Esophagus squamous epithelium (tissue), 5 donors: ENCODE data around the gene PCDHB11. TPM values are rescaled to one million over a fixed set of nuclear protein-coding genes. Genes with fewer than 3 reads are reported as not detected.
"Not testable (repeated sequence)": the region's sequence is repeated elsewhere in the genome, so short reads cannot be mapped to it uniquely, and the experiment has no call there.

Source experiments
- DNase-seq: peaks from one replicate; lab custom pipeline; 2025; lab: John Stamatoyannopoulos, UW
- H3K27ac ChIP-seq, 4 donors: fragments of 200-600 bp; sonication (generic); one replicate each; pipeline ENCODE4 v1.5.1; 2016 to 2019; ENCODE audit warnings: mild to moderate bottlenecking in 1 of 4
- H3K27me3 ChIP-seq, 4 donors: fragments of 200-600 bp; sonication (generic); 1 replicate in 3 of 4; 2 replicates in 1 of 4; pipeline versions ENCODE4 v1.5.1 to v1.6.0; 2017 to 2021; ENCODE audit warnings: antibody characterized with exemption in 1 of 4
- H3K36me3 ChIP-seq, 3 donors: fragments of 200-600 bp; sonication (generic); one replicate each; pipeline ENCODE4 v1.5.1; 2016 to 2019
- H3K4me1 ChIP-seq, 3 donors: fragments of 200-600 bp; sonication (generic); one replicate each; pipeline ENCODE4 v1.5.1; 2017 to 2019
- H3K4me3 ChIP-seq, 4 donors: fragments of 200-600 bp; sonication (generic); 1 replicate in 3 of 4; 2 replicates in 1 of 4; pipeline ENCODE4 v1.5.1; 2016 to 2019; ENCODE audit warnings: mild to moderate bottlenecking in 2 of 4, moderate library complexity in 1 of 4
- H3K9me3 ChIP-seq, 3 donors: fragments of 200-600 bp; sonication (generic); one replicate each; pipeline ENCODE4 v1.5.1; 2016 to 2019
- POLR2A ChIP-seq, 4 donors: fragments of 450-650 bp; IDR thresholded peaks; one replicate each; pipeline ENCODE4 v1.6.1; 2017; ENCODE audit warnings: antibody characterized with exemption in 4 of 4, mild to moderate bottlenecking in 4 of 4, moderate library complexity in 3 of 4
- WGBS, 2 donors: methylation state at CpG; one replicate each; pipeline ENCODE4 v1.1.5; 2018; 5-methylcytosine and 5-hydroxymethylcytosine counted together
- intact Hi-C: fragments of 100-400 bp; cut with DNase I; formaldehyde crosslinking; loops from one replicate; pipeline ENCODE4 v1.15.0; 2022
- total RNA-seq, 4 donors: library from RNA; depleted of rRNA; stranded (reverse); fragments of >200 nt; gene quantifications; one replicate each; pipeline ENCODE4 v1.1.0, GENCODE V29; 2016
- TF ChIP-seq, protein P1 (sequence below), 6 experiments: fragments of 450-650 bp in 4 of 6; fragments of 200-600 bp in 2 of 6; sonication (generic) in 2 of 6; IDR thresholded peaks; one replicate each; pipeline ENCODE4 v1.5.1; 2016 to 2019; ENCODE audit warnings: antibody characterized with exemption in 6 of 6, mild to moderate bottlenecking in 4 of 6, moderate library complexity in 4 of 6
- donor health status: DM: yes; HTN: yes; CAD: no.

The PCDHB11 gene
- total RNA-seq, 4 donors from 2014 or later = 0.26 to 2.1 (median 0.49) TPM

- no peaks in the 10 kb centered on the region for H3K36me3 ChIP-seq
- H3K9me3 ChIP-seq = peaks cover 6 to 74% (median 49%) of the 10 kb centered on the region in 3 donors
- no peak for TF ChIP-seq POLR2A (IDR thresholded peaks at IDR 0.05)
- TF ChIP-seq, protein P1, sequence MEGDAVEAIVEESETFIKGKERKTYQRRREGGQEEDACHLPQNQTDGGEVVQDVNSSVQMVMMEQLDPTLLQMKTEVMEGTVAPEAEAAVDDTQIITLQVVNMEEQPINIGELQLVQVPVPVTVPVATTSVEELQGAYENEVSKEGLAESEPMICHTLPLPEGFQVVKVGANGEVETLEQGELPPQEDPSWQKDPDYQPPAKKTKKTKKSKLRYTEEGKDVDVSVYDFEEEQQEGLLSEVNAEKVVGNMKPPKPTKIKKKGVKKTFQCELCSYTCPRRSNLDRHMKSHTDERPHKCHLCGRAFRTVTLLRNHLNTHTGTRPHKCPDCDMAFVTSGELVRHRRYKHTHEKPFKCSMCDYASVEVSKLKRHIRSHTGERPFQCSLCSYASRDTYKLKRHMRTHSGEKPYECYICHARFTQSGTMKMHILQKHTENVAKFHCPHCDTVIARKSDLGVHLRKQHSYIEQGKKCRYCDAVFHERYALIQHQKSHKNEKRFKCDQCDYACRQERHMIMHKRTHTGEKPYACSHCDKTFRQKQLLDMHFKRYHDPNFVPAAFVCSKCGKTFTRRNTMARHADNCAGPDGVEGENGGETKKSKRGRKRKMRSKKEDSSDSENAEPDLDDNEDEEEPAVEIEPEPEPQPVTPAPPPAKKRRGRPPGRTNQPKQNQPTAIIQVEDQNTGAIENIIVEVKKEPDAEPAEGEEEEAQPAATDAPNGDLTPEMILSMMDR (IDR thresholded peaks at IDR 0.05) = peak in 2 of 6 experiments; percentile 14 to 17
- DNase-seq = no peak
- no peaks in the 10 kb centered on the region for H3K4me1 ChIP-seq
- H3K27ac ChIP-seq = no peak overlapping the region
- intact Hi-C loops = no loop called here
- H3K4me3 ChIP-seq = peak overlapping the region in 3 of 4 donors; percentile 8 to 49 (median 28)
- H3K27me3 ChIP-seq = peaks cover 0 to 14% (median 0%) of the 10 kb centered on the region in 4 donors
- WGBS, 2 donors = 14 to 16% methylated on average over 15 of the region's 15 CpGs
These were observed 34.8 kb downstream of the PCDHB11 start for GRCh38 chr5:141234109-141234667.

DNA sequence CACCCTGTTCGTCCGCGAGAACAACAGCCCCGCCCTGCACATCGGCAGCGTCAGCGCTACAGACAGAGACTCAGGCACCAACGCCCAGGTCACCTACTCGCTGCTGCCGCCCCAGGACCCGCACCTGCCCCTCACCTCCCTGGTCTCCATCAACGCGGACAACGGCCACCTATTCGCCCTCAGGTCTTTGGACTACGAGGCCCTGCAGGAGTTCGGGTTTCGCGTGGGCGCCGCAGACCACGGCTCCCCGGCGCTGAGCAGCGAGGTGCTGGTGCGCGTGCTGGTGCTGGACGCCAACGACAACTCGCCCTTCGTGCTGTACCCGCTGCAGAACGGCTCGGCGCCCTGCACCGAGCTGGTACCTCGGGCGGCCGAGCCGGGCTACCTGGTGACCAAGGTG, 36.5 kb downstream of the PCDHB11 start:
- Histone ChIP-seq H3K27me3 (peaks cover 0 to 14% (median 0%) of the 10 kb centered on the region in 4 donors), H3K9me3 (peaks cover 12 to 82% (median 55%) of the 10 kb centered on the region in 3 donors)
- H3K4me3 ChIP-seq, DNase-seq, intact Hi-C loops, H3K4me1 ChIP-seq, H3K27ac ChIP-seq, H3K36me3 ChIP-seq: not testable (repeated sequence)
- 50% methylated on average over 1 of the region's 40 CpGs; no CpG with 5 or more reads in 1 of the 2 donors for WGBS, 2 donors

- Histone ChIP-seq H3K4me1 (no peaks in the 10 kb centered on the region), H3K9me3 (peaks cover 12 to 87% (median 63%) of the 10 kb centered on the region in 3 donors), H3K36me3 (no peaks in the 10 kb centered on the region), H3K4me3 (peak overlapping the region in 1 of 4 donors; percentile 18), H3K27me3 (peaks cover 0 to 14% (median 0%) of the 10 kb centered on the region in 4 donors), H3K27ac (no peak overlapping the region)
- intact Hi-C loops = no loop called here
- no peak for DNase-seq
- TF ChIP-seq, protein P1 (IDR thresholded peaks at IDR 0.05) = no peak
- no peak for TF ChIP-seq POLR2A (IDR thresholded peaks at IDR 0.05)
- 26 to 44% methylated on average over 8 to 19 of the region's 32 CpGs for WGBS, 2 donors
These were observed 37.3 kb downstream of the PCDHB11 start for GRCh38 chr5:141236516-141237313.

DNA sequence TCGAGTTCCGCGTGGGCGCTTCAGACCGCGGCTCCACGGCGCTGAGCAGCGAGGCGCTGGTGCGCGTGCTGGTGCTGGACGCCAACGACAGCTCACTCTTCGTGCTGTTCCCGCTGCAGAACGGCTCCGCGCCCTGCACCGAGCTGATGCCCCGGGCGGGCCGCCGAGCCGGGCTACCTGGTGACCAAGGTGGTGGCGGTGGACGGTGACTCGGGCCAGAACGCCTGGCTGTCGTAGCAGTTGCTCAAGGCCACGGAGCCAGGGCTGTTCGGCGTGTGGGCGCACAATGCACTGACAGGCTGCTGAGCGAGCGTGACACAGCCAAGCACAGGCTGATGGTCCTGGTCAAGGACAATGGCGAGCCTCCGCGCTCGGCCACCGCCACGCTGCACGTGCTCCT, 42.1 kb downstream of the PCDHB11 start:
- Histone ChIP-seq H3K9me3 (peaks cover 6 to 99% (median 74%) of the 10 kb centered on the region in 3 donors), H3K36me3 (no peaks in the 10 kb centered on the region), H3K27ac (no peak overlapping the region), H3K4me3 (no peak overlapping the region), H3K4me1 (no peaks in the 10 kb centered on the region), H3K27me3 (peaks cover 0 to 5% (median 0%) of the 10 kb centered on the region in 4 donors)
- no peak for DNase-seq
- intact Hi-C loops = no loop called here
- TF ChIP-seq, protein P1 (IDR thresholded peaks at IDR 0.05) = no peak
- no peak for TF ChIP-seq POLR2A (IDR thresholded peaks at IDR 0.05)
- WGBS, 2 donors = no CpG with 5 or more reads among the region's 43 CpGs

- TF ChIP-seq, protein P1 (IDR thresholded peaks at IDR 0.05) = peak in 1 of 6 experiments; percentile 26
- TF ChIP-seq POLR2A (IDR thresholded peaks at IDR 0.05) = no peak
- WGBS, 2 donors = 9 to 12% methylated on average over 13 to 16 of the region's 16 CpGs
- no peaks in the 10 kb centered on the region for H3K27me3 ChIP-seq
- no peak for DNase-seq
- no peak within 1 kb of the TSS for H3K27ac ChIP-seq
- no peaks in the 10 kb centered on the region for H3K36me3 ChIP-seq
- peak within 1 kb of the TSS in 2 of 4 donors; percentile 25 to 43 for H3K4me3 ChIP-seq
- H3K4me1 ChIP-seq = no peaks in the 10 kb centered on the region
- peaks cover 4 to 99% (median 86%) of the 10 kb centered on the region in 3 donors for H3K9me3 ChIP-seq
- intact Hi-C loops = no loop called here
These were observed 45.9 kb downstream of the PCDHB11 start, which contains the start of gene PCDHB15 for GRCh38 chr5:141245250-141245717. Gene PCDHB15, plus strand, starts transcription at chr5:141245395. Its CDS starts 184 bp downstream, at chr5:141245579.

DNA sequence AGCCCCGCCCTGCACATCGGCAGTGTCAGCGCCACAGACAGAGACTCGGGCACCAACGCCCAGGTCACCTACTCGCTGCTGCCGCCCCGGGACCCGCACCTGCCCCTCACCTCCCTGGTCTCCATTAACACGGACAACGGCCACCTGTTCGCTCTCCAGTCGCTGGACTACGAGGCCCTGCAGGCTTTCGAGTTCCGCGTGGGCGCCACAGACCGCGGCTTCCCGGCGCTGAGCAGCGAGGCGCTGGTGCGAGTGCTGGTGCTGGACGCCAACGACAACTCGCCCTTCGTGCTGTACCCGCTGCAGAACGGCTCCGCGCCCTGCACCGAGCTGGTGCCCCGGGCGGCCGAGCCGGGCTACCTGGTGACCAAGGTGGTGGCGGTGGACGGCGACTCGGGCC, 47.5 kb downstream of the PCDHB11 start:
- 40 to 95% methylated on average over 9 to 12 of the region's 42 CpGs for WGBS, 2 donors
- H3K27ac ChIP-seq, H3K4me3 ChIP-seq, H3K4me1 ChIP-seq, H3K27me3 ChIP-seq, intact Hi-C loops, DNase-seq, H3K36me3 ChIP-seq: not testable (repeated sequence)
- H3K9me3 ChIP-seq = peaks cover 0 to 99% (median 83%) of the 10 kb centered on the region in 3 donors

DNA sequence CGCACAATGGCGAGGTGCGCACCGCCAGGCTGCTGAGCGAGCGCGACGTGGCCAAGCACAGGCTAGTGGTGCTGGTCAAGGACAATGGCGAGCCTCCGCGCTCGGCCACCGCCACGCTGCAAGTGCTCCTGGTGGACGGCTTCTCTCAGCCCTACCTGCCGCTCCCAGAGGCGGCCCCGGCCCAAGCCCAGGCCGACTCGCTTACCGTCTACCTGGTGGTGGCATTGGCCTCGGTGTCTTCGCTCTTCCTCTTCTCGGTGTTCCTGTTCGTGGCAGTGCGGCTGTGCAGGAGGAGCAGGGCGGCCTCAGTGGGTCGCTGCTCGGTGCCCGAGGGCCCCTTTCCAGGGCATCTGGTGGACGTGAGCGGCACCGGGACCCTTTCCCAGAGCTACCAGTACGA, 48.0 kb downstream of the PCDHB11 start:
- intact Hi-C loops, H3K27ac ChIP-seq, H3K27me3 ChIP-seq, H3K36me3 ChIP-seq, DNase-seq, H3K4me3 ChIP-seq, H3K4me1 ChIP-seq: not testable (repeated sequence)
- WGBS, 2 donors = 62 to 66% methylated on average over 4 to 8 of the region's 34 CpGs
- H3K9me3 ChIP-seq = peaks cover 0 to 99% (median 87%) of the 10 kb centered on the region in 3 donors
